ENCODE data around the gene RAI1. TPM values are rescaled to one million over a fixed set of nuclear protein-coding genes. Genes with fewer than 3 reads are reported as not detected.
"Not testable (repeated sequence)": the region's sequence is repeated elsewhere in the genome, so short reads cannot be mapped to it uniquely, and the experiment has no call there.

The RAI1 gene
- total RNA-seq, 1 experiment from 2014 or later: 46.8 TPM

GRCh38 chr17:17638467-17638866 is 42.8 kb upstream of the RAI1 start:
- Histone ChIP-seq H3K9me3 (ENCODE audit: low read depth, low read length, poor library complexity, severe bottlenecking) (no peaks in the 10 kb centered on the region), H3K36me3 (ENCODE audit: insufficient read depth, low read length, poor library complexity, severe bottlenecking) (no peaks in the 10 kb centered on the region), H3K4me1 (ENCODE audit: insufficient read depth, low read length, poor library complexity, severe bottlenecking) (no peaks in the 10 kb centered on the region), H3K27ac (ENCODE audit: low read depth, low read length, poor library complexity, severe bottlenecking) (no peak overlapping the region), H3K27me3 (replicated peaks; ENCODE audit: insufficient read depth, low read depth, low read length, poor library complexity) (no peaks in the 10 kb centered on the region), H3K4me3 (ENCODE audit: low read depth, low read length, poor library complexity, severe bottlenecking) (no peak overlapping the region)
- ChIA-PET CTCF (no interaction called here), POLR2A (ENCODE audit: low non-redundant PET) (no interaction called here)
- DNase-seq (ENCODE audit: low spot score): no peak
- no TSS peak for BruUV-seq (replicated peaks)
- no peak for TF ChIP-seq EZH2 (IDR thresholded peaks at IDR 0.05; ENCODE audit: borderline replicate concordance, low read depth, low read length, poor library complexity, severe bottlenecking)
- intact Hi-C loops (cut with micrococcal nuclease; ENCODE audit: unreplicated experiment): no loop called here

GRCh38 chr17:17639661-17640270 is 41.5 kb upstream of the RAI1 start:
- H3K27ac ChIP-seq (ENCODE audit: low read depth, low read length, poor library complexity, severe bottlenecking); H3K4me3 ChIP-seq (ENCODE audit: low read depth, low read length, poor library complexity, severe bottlenecking); DNase-seq (ENCODE audit: low spot score); BruUV-seq (replicated peaks); H3K4me1 ChIP-seq (ENCODE audit: insufficient read depth, low read length, poor library complexity, severe bottlenecking); H3K27me3 ChIP-seq (replicated peaks; ENCODE audit: insufficient read depth, low read depth, low read length, poor library complexity); H3K9me3 ChIP-seq (ENCODE audit: low read depth, low read length, poor library complexity, severe bottlenecking); H3K36me3 ChIP-seq (ENCODE audit: insufficient read depth, low read length, poor library complexity, severe bottlenecking): not testable (repeated sequence)
- CTCF ChIA-PET: interaction anchor here (0.7 kb wide), 1 partner anchor 194 kb away, joined by 3 read pairs; no protein-coding TSS in a partner anchor
- intact Hi-C loops (cut with micrococcal nuclease; ENCODE audit: unreplicated experiment): loop anchor here (2.0 kb wide), 2 partner anchors 71 to 143 kb away; partner anchors contain the start of gene RASD1
- POLR2A ChIA-PET (ENCODE audit: low non-redundant PET): interaction anchor here (0.7 kb wide), 1 partner anchor 28 kb away, joined by 4 read pairs; no protein-coding TSS in a partner anchor

GRCh38 chr17:17641621-17642409 is 39.4 kb upstream of the RAI1 start:
- ChIA-PET POLR2A (ENCODE audit: low non-redundant PET) (no interaction called here), CTCF (interaction anchor here (0.7 to 1.9 kb wide), 4 partner anchors 145 to 287 kb away, joined by 3 to 8 read pairs (median 7); partner anchors contain the start of gene RASD1)
- intact Hi-C loops (cut with micrococcal nuclease; ENCODE audit: unreplicated experiment): loop anchor here (1.0 to 2.0 kb wide), 3 partner anchors 73 to 287 kb away; partner anchors contain the start of gene RASD1
- no peaks in the 10 kb centered on the region for H3K27me3 ChIP-seq (replicated peaks; ENCODE audit: insufficient read depth, low read depth, low read length, poor library complexity)
- no peak overlapping the region for H3K27ac ChIP-seq (ENCODE audit: low read depth, low read length, poor library complexity, severe bottlenecking)
- DNase-seq (ENCODE audit: low spot score): peak; percentile 87
- no TSS peak for BruUV-seq (replicated peaks)
- no peaks in the 10 kb centered on the region for H3K4me1 ChIP-seq (ENCODE audit: insufficient read depth, low read length, poor library complexity, severe bottlenecking)
- H3K36me3 ChIP-seq (ENCODE audit: insufficient read depth, low read length, poor library complexity, severe bottlenecking): no peaks in the 10 kb centered on the region
- peak; percentile 91 for TF ChIP-seq CTCF (conservative IDR thresholded peaks at IDR 0.05; ENCODE audit: low read depth, low read length)
- no peak for TF ChIP-seq EZH2 (IDR thresholded peaks at IDR 0.05; ENCODE audit: borderline replicate concordance, low read depth, low read length, poor library complexity, severe bottlenecking)
- no peaks in the 10 kb centered on the region for H3K9me3 ChIP-seq (ENCODE audit: low read depth, low read length, poor library complexity, severe bottlenecking)
- H3K4me3 ChIP-seq (ENCODE audit: low read depth, low read length, poor library complexity, severe bottlenecking): no peak overlapping the region

- H3K27ac ChIP-seq (ENCODE audit: low read depth, low read length, poor library complexity, severe bottlenecking); H3K36me3 ChIP-seq (ENCODE audit: insufficient read depth, low read length, poor library complexity, severe bottlenecking); DNase-seq (ENCODE audit: low spot score); H3K9me3 ChIP-seq (ENCODE audit: low read depth, low read length, poor library complexity, severe bottlenecking); intact Hi-C loops (cut with micrococcal nuclease; ENCODE audit: unreplicated experiment); CTCF ChIA-PET; BruUV-seq (replicated peaks); POLR2A ChIA-PET (ENCODE audit: low non-redundant PET); H3K4me1 ChIP-seq (ENCODE audit: insufficient read depth, low read length, poor library complexity, severe bottlenecking); H3K4me3 ChIP-seq (ENCODE audit: low read depth, low read length, poor library complexity, severe bottlenecking); H3K27me3 ChIP-seq (replicated peaks; ENCODE audit: insufficient read depth, low read depth, low read length, poor library complexity): not testable (repeated sequence)
These were observed 36.1 kb upstream of the RAI1 start for GRCh38 chr17:17645148-17645547.
